GM12878 (cell line): ENCODE results near the gene FMN2. TPM values are rescaled to one million over a fixed set of nuclear protein-coding genes. Genes with fewer than 3 reads are reported as not detected.

Source experiments
- ATAC-seq: fragments of 200-7000 bp; cut with Tn5 transposase; 3 replicates; pipeline ENCODE4 v1.9.1; 2020; ENCODE audit warnings: mild to moderate bottlenecking, moderate library complexity
- BruUV-seq: library from RNA; stranded (reverse); fragments of 400-500 nt; replicated peaks from 2 replicates; lab custom pipeline; 2021; lab: Mats Ljungman, UMichigan
- CTCF ChIA-PET: fragments of 300-600 bp; sonication (Branson Sonifier 250); formaldehyde crosslinking; extraction: SDS; loops from one replicate; lab custom pipeline; 2021; ENCODE audit warnings: inconsistent platforms; lab: Yijun Ruan, JAX
- POLR2A ChIA-PET: fragments of 350-600 bp; formaldehyde crosslinking; extraction: SDS; loops from one replicate; lab custom pipeline; 2021; ENCODE audit warnings: inconsistent platforms; lab: Charles Lee
- RAD21 ChIA-PET: fragments of 300-600 bp; sonication (Branson Sonifier 250); formaldehyde crosslinking; loops from one replicate; lab custom pipeline; 2023; ENCODE audit warnings: antibody characterized with exemption; ENCODE audit not compliant: unreplicated experiment; lab: Charles Lee
- SMC1A ChIA-PET: fragments of 300-600 bp; sonication (Branson Sonifier 250); formaldehyde crosslinking; loops from one replicate; lab custom pipeline; 2023; ENCODE audit not compliant: unreplicated experiment, uncharacterized antibody; lab: Charles Lee
- DNase-seq: peaks from one replicate; pipeline ENCODE4 v3.0.0-alpha.2; 2011; ENCODE audit warnings: low read depth, low spot score
- FAIRE-seq: peaks from 3 replicates; lab custom pipeline; 2011; peaks lifted over from hg19 to GRCh38; lab: Jason Lieb, UNC
- H2AFZ ChIP-seq: 2 replicates; pipeline ENCODE4 v1.6.0; 2011; ENCODE audit warnings: low read depth, low read length, control low read depth; ENCODE audit not compliant: control insufficient read depth
- H3K27ac ChIP-seq: 2 replicates; pipeline ENCODE4 v1.5.1; 2011; ENCODE audit warnings: control low read depth; ENCODE audit not compliant: control insufficient read depth, insufficient read depth
- H3K27me3 ChIP-seq, 2 experiments: replicated peaks in 1 of 2; 2 replicates each; pipeline versions ENCODE4 v1.6.0 to v1.6.1; 2011; ENCODE audit warnings: low read length in 1 of 2; ENCODE audit not compliant: control insufficient read depth in 2 of 2, insufficient read depth in 2 of 2
- H3K36me3 ChIP-seq, 2 experiments: 2 replicates each; pipeline ENCODE4 v1.5.1; 2011; ENCODE audit warnings: low read length in 1 of 2; ENCODE audit not compliant: control insufficient read depth in 2 of 2, insufficient read depth in 2 of 2
- H3K4me1 ChIP-seq: 2 replicates; pipeline ENCODE4 v1.6.1; 2011; ENCODE audit warnings: mild to moderate bottlenecking, low read length, moderate library complexity, mixed read lengths; ENCODE audit not compliant: control insufficient read depth, insufficient read depth
- H3K4me2 ChIP-seq: 2 replicates; pipeline ENCODE4 v1.6.0; 2011; ENCODE audit warnings: control low read depth; ENCODE audit not compliant: control insufficient read depth, insufficient read depth
- H3K4me3 ChIP-seq: fragments of 200-600 bp; sonication (generic); 2 replicates; pipeline ENCODE4 v1.5.1; 2016
- H3K79me2 ChIP-seq: 2 replicates; pipeline ENCODE4 v1.6.0; 2011; ENCODE audit warnings: low read length; ENCODE audit not compliant: control insufficient read depth, insufficient read depth
- H3K9ac ChIP-seq: 2 replicates; pipeline ENCODE4 v1.8.0; 2011; ENCODE audit warnings: low read length, control low read depth, mixed read lengths; ENCODE audit not compliant: control insufficient read depth, insufficient read depth
- H3K9me3 ChIP-seq: replicated peaks from 3 replicates; pipeline ENCODE4 v1.5.1; 2011; ENCODE audit warnings: mild to moderate bottlenecking, low read length; ENCODE audit not compliant: control insufficient read depth, insufficient read depth
- H4K20me1 ChIP-seq: 2 replicates; pipeline ENCODE4 v1.6.0; 2011; ENCODE audit not compliant: control insufficient read depth, insufficient read depth
- BCL11A ChIP-seq: IDR thresholded peaks from 2 replicates; pipeline ENCODE4 v1.6.1; 2011; ENCODE audit warnings: low read depth, low read length
- BMI1 ChIP-seq: fragments of 450-650 bp; IDR thresholded peaks from 2 replicates; pipeline ENCODE4 v1.6.1; 2016; ENCODE audit warnings: mild to moderate bottlenecking, moderate library complexity, borderline replicate concordance
- BRCA1 ChIP-seq: IDR thresholded peaks from 2 replicates; pipeline ENCODE4 v1.6.1; 2011; ENCODE audit warnings: low read depth, low read length, improper control_type of control experiment
- CREM ChIP-seq: IDR thresholded peaks from 2 replicates; pipeline ENCODE4 v1.6.1; 2014; ENCODE audit warnings: antibody characterized with exemption, low read depth
- EED ChIP-seq: sonication (generic); IDR thresholded peaks from 2 replicates; pipeline ENCODE4 v1.6.1; 2016; ENCODE audit warnings: antibody characterized with exemption, low read depth
- EGR1 ChIP-seq, 2 experiments: IDR thresholded peaks; 1 replicate in 1 of 2; 2 replicates in 1 of 2; pipeline ENCODE4 v1.6.1; 2011 to 2012; ENCODE audit warnings: low read depth in 2 of 2, low read length in 2 of 2, borderline replicate concordance in 1 of 2, mild to moderate bottlenecking in 1 of 2, moderate library complexity in 1 of 2
- FOXM1 ChIP-seq: IDR thresholded peaks from 2 replicates; pipeline ENCODE4 v1.6.1; 2012; ENCODE audit warnings: low read depth, mild to moderate bottlenecking, inconsistent platforms, low read length, moderate library complexity
- IRF4 ChIP-seq: IDR thresholded peaks from 2 replicates; pipeline ENCODE4 v1.6.1; 2011; ENCODE audit warnings: low read depth, low read length
- MYC ChIP-seq: IDR thresholded peaks from 2 replicates; pipeline ENCODE4 v1.6.1; 2011; ENCODE audit warnings: mild to moderate bottlenecking, low read length, moderate library complexity, inconsistent platforms; ENCODE audit not compliant: insufficient read depth, insufficient replicate concordance, insufficient read length, severe bottlenecking
- NFYA ChIP-seq: IDR thresholded peaks from 2 replicates; pipeline ENCODE4 v1.6.1; 2011; ENCODE audit warnings: low read depth, mild to moderate bottlenecking, low read length, improper control_type of control experiment, borderline replicate concordance
- NFYB ChIP-seq: IDR thresholded peaks from 2 replicates; pipeline ENCODE4 v1.6.1; 2011; ENCODE audit warnings: low read depth, mild to moderate bottlenecking, low read length, improper control_type of control experiment, moderate library complexity; ENCODE audit not compliant: insufficient read depth
- PML ChIP-seq: IDR thresholded peaks from 2 replicates; pipeline ENCODE4 v1.6.1; 2012; ENCODE audit warnings: low read length, inconsistent platforms
- REST ChIP-seq: IDR thresholded peaks from 2 replicates; pipeline ENCODE4 v1.6.1; 2012; ENCODE audit warnings: mild to moderate bottlenecking, low read depth, low read length
- SPI1 ChIP-seq: IDR thresholded peaks from 2 replicates; pipeline ENCODE4 v1.6.1; 2011; ENCODE audit warnings: low read depth, mild to moderate bottlenecking, low read length, moderate library complexity, borderline replicate concordance; ENCODE audit not compliant: insufficient read depth
- TCF3 ChIP-seq: IDR thresholded peaks from 2 replicates; pipeline ENCODE4 v1.6.1; 2012; ENCODE audit warnings: low read depth, mild to moderate bottlenecking, low read length, borderline replicate concordance; ENCODE audit not compliant: insufficient read depth
- ZSCAN29 ChIP-seq: fragments of 450-650 bp; IDR thresholded peaks from 2 replicates; pipeline ENCODE4 v1.6.1; 2017; ENCODE audit warnings: mild to moderate bottlenecking, moderate library complexity
- WGBS: methylation state at CpG from one replicate; pipeline ENCODE4 v1.1.6; 2016; ENCODE audit warnings: low lambda C conversion rate; ENCODE audit not compliant: insufficient replicate concordance, insufficient coverage; ENCODE audit errors: missing lambda C conversion rate; 5-methylcytosine and 5-hydroxymethylcytosine counted together
- in situ Hi-C: fragments of 300-500 bp; cut with MboI; formaldehyde crosslinking; loops from 9 replicates; pipeline ENCODE4 v1.14.3; 2018; ENCODE audit warnings: mixed read lengths
- intact Hi-C: fragments of 100-400 bp; cut with micrococcal nuclease; formaldehyde crosslinking; loops from one replicate; pipeline ENCODE4 v1.14.2; 2022; ENCODE audit not compliant: unreplicated experiment
- polyA plus RNA-seq, 11 experiments: library from polyadenylated mRNA; depleted of rRNA in 4 of 11; unstranded in 6 of 11; stranded (reverse) in 5 of 11; fragments of >200 nt; fragmentation: Nextera tagmentation in 4 of 11; fragmentation: Illumina TruSeq in 1 of 11; extraction: Ambion mirVana in 4 of 11; extraction: Trizol in 1 of 11; gene quantifications; 1 replicate in 1 of 11; 2 replicates in 10 of 11; pipeline versions ENCODE4 v1.2.1 to v1.2.3, GENCODE V29; 2011 to 2016; ENCODE audit warnings: inconsistent platforms in 2 of 11, missing spikeins in 2 of 11, low read depth in 1 of 11
- total RNA-seq, 4 experiments: library from RNA; depleted of rRNA in 3 of 4; stranded (reverse); fragments of >200 nt in 3 of 4; fragmentation: Illumina TruSeq in 1 of 4; extraction: Trizol in 1 of 4; gene quantifications; 2 replicates each; pipeline versions ENCODE4 v1.2.1 to v1.2.3, GENCODE V29; 2013 to 2021
- TF ChIP-seq, protein P1 (sequence below): IDR thresholded peaks from 2 replicates; pipeline ENCODE4 v1.6.1; 2011; ENCODE audit warnings: low read depth, mild to moderate bottlenecking, low read length, moderate library complexity, borderline replicate concordance; ENCODE audit errors: extremely low read depth

FMN2 gene
- total and polyA plus RNA-seq, 10 of the 15 experiments (the other 5 are each of a cell fraction or from before 2014, with no cell fraction given) = 0.60 TPM; not detected in 9

DNA sequence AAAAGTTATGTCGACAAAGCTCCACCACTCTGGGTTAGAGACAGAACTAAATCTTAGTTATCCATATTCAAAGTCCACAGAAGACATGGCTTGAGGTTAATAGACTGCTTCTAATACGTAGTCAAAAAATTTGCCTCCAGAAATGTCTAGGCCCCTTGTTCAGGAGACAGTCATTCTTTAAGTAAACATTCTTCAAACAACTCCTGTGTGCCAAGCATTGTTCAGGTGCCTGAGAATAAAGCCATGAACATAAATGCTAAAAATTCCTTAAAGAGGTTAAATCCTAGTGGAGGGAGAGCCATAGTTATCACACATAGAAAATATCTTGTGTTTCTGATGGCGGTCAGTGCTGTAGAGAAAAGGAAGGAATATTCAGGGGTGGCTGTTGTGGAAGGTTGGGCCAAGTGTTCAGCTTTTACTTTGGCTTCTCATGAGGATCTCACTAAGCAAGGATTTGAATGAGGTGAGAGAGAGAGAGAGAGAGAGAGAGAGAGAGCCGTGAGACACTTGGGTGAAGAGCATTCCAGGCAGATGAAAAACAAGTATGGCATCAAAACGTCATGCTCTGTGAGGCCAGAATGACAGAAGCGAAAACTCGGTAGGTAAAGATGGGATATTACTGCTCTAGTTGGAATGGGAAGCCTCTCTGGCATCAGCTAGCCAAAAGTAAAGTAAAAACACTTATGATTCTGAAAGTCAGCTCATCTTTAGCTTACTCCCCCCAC, 333.2 kb downstream of the FMN2 start:
- in situ Hi-C loops (no loop called here), intact Hi-C loops (no loop called here)
- Histone ChIP-seq H3K79me2 (no peaks in the 10 kb centered on the region), H3K4me1 (no peaks in the 10 kb centered on the region), H3K4me3 (no peak overlapping the region), H3K9ac (no peak overlapping the region), H3K36me3 (no peaks in the 10 kb centered on the region), H4K20me1 (no peaks in the 10 kb centered on the region), H2AFZ (no peak overlapping the region), H3K27me3 (no peaks in the 10 kb centered on the region), H3K4me2 (no peak overlapping the region), H3K9me3 (no peaks in the 10 kb centered on the region), H3K27ac (no peak overlapping the region)
- ChIA-PET CTCF (no interaction called here), POLR2A (interaction anchor here (0.6 kb wide), 1 partner anchor 21 kb away, joined by 6 read pairs; no protein-coding TSS in a partner anchor), SMC1A (no interaction called here), RAD21 (no interaction called here)
- WGBS = 8% methylated on average over 7 of the region's 7 CpGs
- BruUV-seq = no TSS peak
- no peak for DNase-seq
- no peak for ATAC-seq
- TF ChIP-seq, protein P1, sequence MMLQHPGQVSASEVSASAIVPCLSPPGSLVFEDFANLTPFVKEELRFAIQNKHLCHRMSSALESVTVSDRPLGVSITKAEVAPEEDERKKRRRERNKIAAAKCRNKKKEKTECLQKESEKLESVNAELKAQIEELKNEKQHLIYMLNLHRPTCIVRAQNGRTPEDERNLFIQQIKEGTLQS = no peak
- TF ChIP-seq EGR1 (IDR thresholded peaks at IDR 0.05; ENCODE audit: borderline replicate concordance in 1 of 2, low read depth in 2 of 2, low read length in 2 of 2) (no peak), IRF4 (no peak), REST (no peak), ZSCAN29 (no peak), FOXM1 (no peak), BMI1 (no peak), NFYA (no peak), BRCA1 (no peak), EED (no peak), PML (no peak), CREM (no peak), BCL11A (no peak), TCF3 (no peak), SPI1 (no peak), MYC (no peak), NFYB (no peak)
- FAIRE-seq = no peak
